HepG2 (cell line): ENCODE data around the gene RDH12. TPM values are rescaled to one million over a fixed set of nuclear protein-coding genes. Genes with fewer than 3 reads are reported as not detected.

ENCODE experiments used
- CBFB ChIP-seq: sonication (generic); formaldehyde crosslinking; IDR thresholded peaks from 2 replicates; pipeline ENCODE4 v1.4.0; 2020; ENCODE audit warnings: missing genetic modification reagents
- CHD2 ChIP-seq: IDR thresholded peaks from 2 replicates; pipeline ENCODE4 v1.6.1; 2011; ENCODE audit warnings: low read depth, low read length, improper control_type of control experiment
- DNMT1 ChIP-seq: sonication (generic); formaldehyde crosslinking; IDR thresholded peaks from 2 replicates; pipeline ENCODE4 v1.5.1; 2020; ENCODE audit warnings: mild to moderate bottlenecking, missing genetic modification reagents
- GPN1 ChIP-seq: sonication (generic); formaldehyde crosslinking; IDR thresholded peaks from 2 replicates; pipeline ENCODE4 v1.5.1; 2020; ENCODE audit warnings: missing genetic modification reagents, borderline replicate concordance
- GZF1 ChIP-seq: sonication (generic); formaldehyde crosslinking; IDR thresholded peaks from 2 replicates; pipeline ENCODE4 v1.5.1; 2020; ENCODE audit warnings: mild to moderate bottlenecking, missing genetic modification reagents
- HES4 ChIP-seq: sonication (generic); formaldehyde crosslinking; IDR thresholded peaks from 2 replicates; pipeline ENCODE4 v1.9.0; 2021; ENCODE audit warnings: mild to moderate bottlenecking, missing genetic modification reagents, borderline replicate concordance
- KLF6 ChIP-seq: IDR thresholded peaks from 2 replicates; pipeline ENCODE4 v1.8.0; 2016; ENCODE audit warnings: missing biosample characterization, missing genetic modification reagents
- KLF9 ChIP-seq: IDR thresholded peaks from 2 replicates; pipeline ENCODE4 v1.6.1; 2016; ENCODE audit warnings: low read depth
- MEIS2 ChIP-seq: sonication (generic); formaldehyde crosslinking; IDR thresholded peaks from 2 replicates; pipeline ENCODE4 v1.9.0; 2021; ENCODE audit warnings: mild to moderate bottlenecking, missing genetic modification reagents
- NR2F6 ChIP-seq, 2 experiments: IDR thresholded peaks; 2 replicates each; pipeline ENCODE4 v1.6.1; 2016; ENCODE audit warnings: antibody characterized with exemption in 1 of 2, mild to moderate bottlenecking in 1 of 2
- PAWR ChIP-seq: sonication (generic); formaldehyde crosslinking; IDR thresholded peaks from 2 replicates; pipeline ENCODE4 v1.4.0; 2020; ENCODE audit warnings: missing genetic modification reagents, mild to moderate bottlenecking, borderline replicate concordance
- RXRB ChIP-seq: IDR thresholded peaks from 2 replicates; pipeline ENCODE4 v1.6.1; 2016; ENCODE audit warnings: borderline replicate concordance, missing genetic modification reagents, missing compliant biosample characterization
- SAP130 ChIP-seq: IDR thresholded peaks from 2 replicates; pipeline ENCODE4 v1.6.1; 2016; ENCODE audit warnings: low read depth
- SNAPC2 ChIP-seq: sonication (generic); formaldehyde crosslinking; IDR thresholded peaks from 2 replicates; pipeline ENCODE4 v1.8.1; 2022; ENCODE audit warnings: mild to moderate bottlenecking, missing genetic modification reagents
- SOX13 ChIP-seq, 3 experiments: fragments of 450-650 bp in 1 of 3; sonication (generic) in 1 of 3; formaldehyde crosslinking in 1 of 3; IDR thresholded peaks in 2 of 3; conservative IDR thresholded peaks in 1 of 3; 2 replicates each; pipeline versions ENCODE4 v1.5.0 to v1.6.1; 2016 to 2020; ENCODE audit warnings: antibody characterized with exemption in 1 of 3, mild to moderate bottlenecking in 1 of 3, missing compliant biosample characterization in 1 of 3, missing genetic modification reagents in 1 of 3, moderate library complexity in 1 of 3
- U2AF2 ChIP-seq: fragments of 200-400 bp; formaldehyde crosslinking; IDR thresholded peaks from 2 replicates; pipeline ENCODE4 v1.6.1; 2017; ENCODE audit warnings: low read depth, mild to moderate bottlenecking, low read length
- ZNF101 ChIP-seq: sonication (generic); formaldehyde crosslinking; IDR thresholded peaks from 2 replicates; pipeline ENCODE4 v1.4.0; 2020; ENCODE audit warnings: mild to moderate bottlenecking, low read depth, missing genetic modification reagents, borderline replicate concordance
- ZNF264 ChIP-seq: sonication (generic); formaldehyde crosslinking; IDR thresholded peaks from 2 replicates; pipeline ENCODE4 v1.4.0; 2020; ENCODE audit warnings: missing genetic modification reagents
- ZNF354B ChIP-seq: sonication (generic); formaldehyde crosslinking; IDR thresholded peaks from 2 replicates; pipeline ENCODE4 v1.8.0; 2022; ENCODE audit warnings: mild to moderate bottlenecking, missing genetic modification reagents
- ZNF432 ChIP-seq: sonication (generic); formaldehyde crosslinking; IDR thresholded peaks from 2 replicates; pipeline ENCODE4 v1.5.0; 2020; ENCODE audit warnings: missing genetic modification reagents, mild to moderate bottlenecking, borderline replicate concordance
- ZNF451 ChIP-seq: sonication (generic); formaldehyde crosslinking; IDR thresholded peaks from 2 replicates; pipeline ENCODE4 v1.5.0; 2020; ENCODE audit warnings: mild to moderate bottlenecking, missing genetic modification reagents
- ZNF556 ChIP-seq: sonication (generic); formaldehyde crosslinking; IDR thresholded peaks from 2 replicates; pipeline ENCODE4 v1.4.0; 2020; ENCODE audit warnings: mild to moderate bottlenecking, missing genetic modification reagents, borderline replicate concordance
- ZNF557 ChIP-seq: sonication (generic); formaldehyde crosslinking; IDR thresholded peaks from 2 replicates; pipeline ENCODE4 v1.4.0; 2020; ENCODE audit warnings: missing genetic modification reagents
- polyA plus RNA-seq, 8 experiments: library from polyadenylated mRNA; depleted of rRNA in 3 of 8; stranded (reverse) in 7 of 8; unstranded in 1 of 8; fragments of >200 nt; fragmentation: Illumina TruSeq in 4 of 8; extraction: Trizol in 4 of 8; gene quantifications; 2 replicates each; pipeline versions ENCODE4 v1.2.1 to v1.2.3, GENCODE V29; 2011 to 2016; ENCODE audit warnings: low read depth in 4 of 8, missing spikeins in 1 of 8, mixed read lengths in 1 of 8; ENCODE audit not compliant: insufficient read depth in 1 of 8
- total RNA-seq, 5 experiments: library from RNA; depleted of rRNA; stranded (reverse); fragments of >200 nt; fragmentation: Illumina TruSeq; extraction: Trizol; gene quantifications; 2 replicates each; pipeline ENCODE4 v1.2.3, GENCODE V29; 2016; ENCODE audit warnings: low read depth in 1 of 5
- TF ChIP-seq, protein P1 (sequence below): sonication (generic); formaldehyde crosslinking; IDR thresholded peaks from 2 replicates; pipeline ENCODE4 v1.5.0; 2020; ENCODE audit warnings: mild to moderate bottlenecking, missing genetic modification reagents
- TF ChIP-seq, protein P2 (sequence below): sonication (generic); formaldehyde crosslinking; IDR thresholded peaks from 2 replicates; pipeline ENCODE4 v1.9.0; 2022; ENCODE audit warnings: low read depth, missing genetic modification reagents
- TF ChIP-seq, protein P3 (sequence below): sonication (generic); formaldehyde crosslinking; IDR thresholded peaks from 2 replicates; pipeline ENCODE4 v1.4.0; 2020; ENCODE audit warnings: missing genetic modification reagents, mild to moderate bottlenecking, borderline replicate concordance

Gene RDH12
- total and polyA plus RNA-seq, 2 of the 13 experiments (the other 11 are each of a cell fraction or from before 2014, with no cell fraction given), result 1.6 to 2.1 TPM

DNA sequence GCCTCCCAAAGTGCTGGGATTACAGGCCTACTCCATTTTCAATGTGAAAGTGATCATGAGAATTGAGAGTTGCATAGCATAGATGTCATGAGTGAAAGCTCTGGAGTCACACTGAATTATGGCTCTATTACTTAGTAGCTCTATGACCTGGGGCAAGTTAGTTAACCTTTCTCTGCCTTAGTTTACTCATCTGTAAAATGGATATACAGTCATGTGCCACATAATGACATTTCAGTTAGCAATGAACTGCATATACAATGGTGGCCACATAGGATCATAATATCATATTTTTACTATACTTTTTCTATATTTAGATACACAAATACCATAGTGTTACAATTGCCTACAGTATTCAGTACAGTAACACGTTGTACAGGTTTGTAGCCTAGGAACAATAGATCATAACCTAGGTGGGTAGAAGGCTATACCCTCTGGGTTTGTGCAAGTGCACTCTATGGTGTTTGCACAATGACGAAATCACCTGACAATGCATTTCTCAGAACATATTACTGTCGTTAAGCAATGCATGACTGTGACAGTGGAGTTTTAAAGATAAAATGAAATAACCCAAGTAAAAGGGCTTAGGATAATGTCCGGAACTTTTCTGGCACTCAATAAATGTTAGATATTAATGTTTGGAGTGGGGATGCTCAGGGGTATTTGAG, 61.6 kb downstream of the RDH12 start (continued):
- TF ChIP-seq DNMT1 (CRISPR knock-in tag) (no peak), CBFB (CRISPR knock-in tag) (no peak), U2AF2 (no peak), KLF6 (CRISPR knock-in tag) (no peak), ZNF556 (CRISPR knock-in tag) (no peak), SAP130 (CRISPR knock-in tag) (peak; percentile 49), ZNF264 (CRISPR knock-in tag) (no peak), NR2F6 (IDR thresholded peaks at IDR 0.05) (no peak), NR2F6 (CRISPR knock-in tag; IDR thresholded peaks at IDR 0.05) (no peak), ZNF432 (CRISPR knock-in tag) (no peak), CHD2 (no peak), ZNF101 (no peak), HES4 (CRISPR knock-in tag) (no peak), GZF1 (CRISPR knock-in tag) (no peak), PAWR (CRISPR knock-in tag) (no peak), SNAPC2 (CRISPR knock-in tag) (no peak), GPN1 (CRISPR knock-in tag) (no peak), ZNF354B (CRISPR knock-in tag) (no peak), RXRB (0 out of 2 replicates have a peak, but pooled peaks have one; percentile 13), ZNF557 (CRISPR knock-in tag) (no peak), MEIS2 (no peak), SOX13 (IDR thresholded peaks at IDR 0.05) (peak; percentile 62), SOX13 (CRISPR knock-in tag; conservative IDR thresholded peaks at IDR 0.05 in 1 of 2, IDR thresholded peaks at IDR 0.05 in 1 of 2) (peak in 1 of 2 experiments; percentile 92; a peak in 2 of 4 replicates), ZNF451 (CRISPR knock-in tag) (no peak), KLF9 (CRISPR knock-in tag) (no peak)
- TF ChIP-seq, protein P1, sequence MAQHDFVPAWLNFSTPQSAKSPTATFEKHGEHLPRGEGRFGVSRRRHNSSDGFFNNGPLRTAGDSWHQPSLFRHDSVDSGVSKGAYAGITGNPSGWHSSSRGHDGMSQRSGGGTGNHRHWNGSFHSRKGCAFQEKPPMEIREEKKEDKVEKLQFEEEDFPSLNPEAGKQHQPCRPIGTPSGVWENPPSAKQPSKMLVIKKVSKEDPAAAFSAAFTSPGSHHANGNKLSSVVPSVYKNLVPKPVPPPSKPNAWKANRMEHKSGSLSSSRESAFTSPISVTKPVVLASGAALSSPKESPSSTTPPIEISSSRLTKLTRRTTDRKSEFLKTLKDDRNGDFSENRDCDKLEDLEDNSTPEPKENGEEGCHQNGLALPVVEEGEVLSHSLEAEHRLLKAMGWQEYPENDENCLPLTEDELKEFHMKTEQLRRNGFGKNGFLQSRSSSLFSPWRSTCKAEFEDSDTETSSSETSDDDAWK, result no peak
- TF ChIP-seq, protein P2, sequence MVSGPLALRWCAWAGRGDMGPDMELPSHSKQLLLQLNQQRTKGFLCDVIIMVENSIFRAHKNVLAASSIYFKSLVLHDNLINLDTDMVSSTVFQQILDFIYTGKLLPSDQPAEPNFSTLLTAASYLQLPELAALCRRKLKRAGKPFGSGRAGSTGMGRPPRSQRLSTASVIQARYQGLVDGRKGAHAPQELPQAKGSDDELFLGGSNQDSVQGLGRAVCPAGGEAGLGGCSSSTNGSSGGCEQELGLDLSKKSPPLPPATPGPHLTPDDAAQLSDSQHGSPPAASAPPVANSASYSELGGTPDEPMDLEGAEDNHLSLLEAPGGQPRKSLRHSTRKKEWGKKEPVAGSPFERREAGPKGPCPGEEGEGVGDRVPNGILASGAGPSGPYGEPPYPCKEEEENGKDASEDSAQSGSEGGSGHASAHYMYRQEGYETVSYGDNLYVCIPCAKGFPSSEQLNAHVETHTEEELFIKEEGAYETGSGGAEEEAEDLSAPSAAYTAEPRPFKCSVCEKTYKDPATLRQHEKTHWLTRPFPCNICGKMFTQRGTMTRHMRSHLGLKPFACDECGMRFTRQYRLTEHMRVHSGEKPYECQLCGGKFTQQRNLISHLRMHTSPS (CRISPR knock-in tag), result no peak
- TF ChIP-seq, protein P3, sequence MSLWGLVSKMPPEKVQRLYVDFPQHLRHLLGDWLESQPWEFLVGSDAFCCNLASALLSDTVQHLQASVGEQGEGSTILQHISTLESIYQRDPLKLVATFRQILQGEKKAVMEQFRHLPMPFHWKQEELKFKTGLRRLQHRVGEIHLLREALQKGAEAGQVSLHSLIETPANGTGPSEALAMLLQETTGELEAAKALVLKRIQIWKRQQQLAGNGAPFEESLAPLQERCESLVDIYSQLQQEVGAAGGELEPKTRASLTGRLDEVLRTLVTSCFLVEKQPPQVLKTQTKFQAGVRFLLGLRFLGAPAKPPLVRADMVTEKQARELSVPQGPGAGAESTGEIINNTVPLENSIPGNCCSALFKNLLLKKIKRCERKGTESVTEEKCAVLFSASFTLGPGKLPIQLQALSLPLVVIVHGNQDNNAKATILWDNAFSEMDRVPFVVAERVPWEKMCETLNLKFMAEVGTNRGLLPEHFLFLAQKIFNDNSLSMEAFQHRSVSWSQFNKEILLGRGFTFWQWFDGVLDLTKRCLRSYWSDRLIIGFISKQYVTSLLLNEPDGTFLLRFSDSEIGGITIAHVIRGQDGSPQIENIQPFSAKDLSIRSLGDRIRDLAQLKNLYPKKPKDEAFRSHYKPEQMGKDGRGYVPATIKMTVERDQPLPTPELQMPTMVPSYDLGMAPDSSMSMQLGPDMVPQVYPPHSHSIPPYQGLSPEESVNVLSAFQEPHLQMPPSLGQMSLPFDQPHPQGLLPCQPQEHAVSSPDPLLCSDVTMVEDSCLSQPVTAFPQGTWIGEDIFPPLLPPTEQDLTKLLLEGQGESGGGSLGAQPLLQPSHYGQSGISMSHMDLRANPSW (CRISPR knock-in tag), result no peak
